ENCODE data around the gene UBL4B. TPM values are rescaled to one million over a fixed set of nuclear protein-coding genes. Genes with fewer than 3 reads are reported as not detected.

The UBL4B gene
- total and polyA plus RNA-seq, 9 of the 15 experiments (the other 6 are each of a cell fraction or from before 2014, with no cell fraction given): not detected

GRCh38 chr1:110155878-110156522, 43.8 kb downstream of the UBL4B start (continued):
- TF ChIP-seq ZNF232 (CRISPR knock-in tag; IDR thresholded peaks at IDR 0.05) (peak; percentile 86; the same call in 1 of the 2 replicates), ZNF354B (CRISPR knock-in tag; IDR thresholded peaks at IDR 0.05) (no peak), HNRNPLL (IDR thresholded peaks at IDR 0.05; ENCODE audit: low read depth, low read length, poor library complexity, severe bottlenecking) (peak; percentile 32), EHMT2 (IDR thresholded peaks at IDR 0.05) (peak; percentile 98), NFIC (IDR thresholded peaks at IDR 0.05) (no peak), CREB1 (IDR thresholded peaks at IDR 0.05) (no peak), CREB1 (CRISPR knock-in tag; IDR thresholded peaks at IDR 0.05) (peak; percentile 51; the same call in 1 of the 2 replicates), RFX1 (IDR thresholded peaks at IDR 0.05) (no peak), NCOA4 (IDR thresholded peaks at IDR 0.05; ENCODE audit: partially characterized antibody) (no peak), TAF9B (IDR thresholded peaks at IDR 0.05; ENCODE audit: partially characterized antibody) (no peak), CEBPG (CRISPR knock-in tag; IDR thresholded peaks at IDR 0.05) (peak; percentile 49), CEBPG (tag; conservative IDR thresholded peaks at IDR 0.05 in 1 of 2, IDR thresholded peaks at IDR 0.05 in 1 of 2) (0 out of 4 replicates have a peak, but pooled peaks of 1 of the 2 experiments have one; percentile 25), MAZ (CRISPR knock-in tag; conservative IDR thresholded peaks at IDR 0.05 in 1 of 2, IDR thresholded peaks at IDR 0.05 in 1 of 2) (peak in 1 of 2 experiments; percentile 74; a peak in 2 of 4 replicates), MIER1 (IDR thresholded peaks at IDR 0.05; ENCODE audit: low read depth) (peak; percentile 95), ZNF431 (CRISPR knock-in tag; IDR thresholded peaks at IDR 0.05) (no peak), RCOR1 (IDR thresholded peaks at IDR 0.05; ENCODE audit: borderline replicate concordance in 1 of 2, low read depth in 2 of 2, low read length in 2 of 2) (peak in 1 of 2 experiments; percentile 73; a peak in 1 of 4 replicates), MECOM (CRISPR knock-in tag; IDR thresholded peaks at IDR 0.05) (0 out of 2 replicates have a peak, but pooled peaks have one; percentile 23)
- TF ChIP-seq, protein P1, sequence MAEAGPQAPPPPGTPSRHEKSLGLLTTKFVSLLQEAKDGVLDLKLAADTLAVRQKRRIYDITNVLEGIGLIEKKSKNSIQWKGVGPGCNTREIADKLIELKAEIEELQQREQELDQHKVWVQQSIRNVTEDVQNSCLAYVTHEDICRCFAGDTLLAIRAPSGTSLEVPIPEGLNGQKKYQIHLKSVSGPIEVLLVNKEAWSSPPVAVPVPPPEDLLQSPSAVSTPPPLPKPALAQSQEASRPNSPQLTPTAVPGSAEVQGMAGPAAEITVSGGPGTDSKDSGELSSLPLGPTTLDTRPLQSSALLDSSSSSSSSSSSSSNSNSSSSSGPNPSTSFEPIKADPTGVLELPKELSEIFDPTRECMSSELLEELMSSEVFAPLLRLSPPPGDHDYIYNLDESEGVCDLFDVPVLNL (CRISPR knock-in tag; IDR thresholded peaks at IDR 0.05; ENCODE audit: low read depth): no peak
- TF ChIP-seq, protein P2, sequence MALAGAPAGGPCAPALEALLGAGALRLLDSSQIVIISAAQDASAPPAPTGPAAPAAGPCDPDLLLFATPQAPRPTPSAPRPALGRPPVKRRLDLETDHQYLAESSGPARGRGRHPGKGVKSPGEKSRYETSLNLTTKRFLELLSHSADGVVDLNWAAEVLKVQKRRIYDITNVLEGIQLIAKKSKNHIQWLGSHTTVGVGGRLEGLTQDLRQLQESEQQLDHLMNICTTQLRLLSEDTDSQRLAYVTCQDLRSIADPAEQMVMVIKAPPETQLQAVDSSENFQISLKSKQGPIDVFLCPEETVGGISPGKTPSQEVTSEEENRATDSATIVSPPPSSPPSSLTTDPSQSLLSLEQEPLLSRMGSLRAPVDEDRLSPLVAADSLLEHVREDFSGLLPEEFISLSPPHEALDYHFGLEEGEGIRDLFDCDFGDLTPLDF (CRISPR knock-in tag; IDR thresholded peaks at IDR 0.05): peak; percentile 88
